ENCODE measurements around the gene RGS3.
A peak's percentile ranks its signal among the peaks of the same experiment; 100 is the strongest.

RGS3 gene

DNA sequence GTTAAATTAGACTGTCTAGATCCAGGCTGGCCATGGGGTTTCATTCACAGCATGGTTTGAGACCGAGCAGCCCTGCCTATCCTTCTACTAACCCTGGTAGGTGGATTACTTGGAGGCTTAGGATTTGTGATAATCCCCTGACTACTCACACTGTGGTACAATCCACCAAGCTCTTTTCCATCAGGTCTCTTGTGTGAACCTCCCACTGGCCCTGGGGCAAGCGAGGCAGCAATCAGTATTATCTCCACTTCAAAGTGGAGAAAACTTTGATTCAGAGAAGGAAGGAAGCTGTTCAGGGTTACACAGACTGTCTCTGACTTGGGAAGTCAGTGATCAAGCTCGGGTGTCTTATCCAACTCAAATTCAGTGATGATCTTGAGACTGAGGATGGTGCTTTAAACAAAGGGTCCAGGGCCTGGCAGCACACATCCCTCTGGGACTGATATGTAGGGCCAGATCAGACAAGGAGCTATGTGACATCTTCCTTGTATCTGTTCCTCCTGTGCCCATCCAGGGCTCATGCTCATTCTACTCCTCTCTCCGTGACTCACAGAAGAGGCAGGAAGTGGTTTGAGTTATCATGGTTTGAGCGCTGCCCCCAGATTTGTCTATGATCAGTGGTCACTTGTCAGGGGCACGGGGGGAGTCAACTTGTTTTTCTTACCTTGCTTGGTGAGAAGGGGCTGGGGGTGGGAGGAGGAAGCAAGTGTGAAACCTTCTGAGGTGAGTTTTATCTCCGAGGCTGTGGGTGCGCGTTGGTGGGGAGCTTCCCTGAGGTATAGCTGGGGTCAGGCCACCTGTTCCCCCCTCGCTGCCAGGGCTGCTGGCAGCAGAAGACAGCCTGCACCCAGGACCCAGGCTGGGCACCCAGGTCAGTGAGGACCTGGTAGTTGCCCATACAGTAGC lies 48.6 kb downstream of the RGS3 start:
- DNase-seq (ENCODE audit: low read depth) = peak; percentile 49

DNA sequence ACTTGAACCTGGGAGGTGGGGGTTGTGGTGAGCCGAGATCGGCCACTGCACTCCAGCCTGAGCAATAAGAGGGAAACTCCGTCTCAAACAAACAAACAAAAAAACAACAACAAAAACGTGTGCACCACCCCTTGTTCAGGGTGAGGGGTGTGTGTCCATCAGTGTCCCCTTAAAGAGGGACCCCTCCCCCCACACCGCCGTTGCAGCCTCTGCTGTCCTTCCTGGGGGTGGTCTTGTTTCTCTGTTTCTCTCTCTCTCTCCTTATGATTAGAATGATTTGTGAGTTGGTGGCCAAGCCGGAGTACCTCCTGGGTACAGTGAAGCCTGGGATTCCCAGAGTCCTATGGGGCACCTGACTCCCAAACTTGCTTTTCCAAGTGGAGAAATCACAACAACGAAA lies 49.6 kb downstream of the RGS3 start:
- no peak for DNase-seq (ENCODE audit: low read depth)

DNA sequence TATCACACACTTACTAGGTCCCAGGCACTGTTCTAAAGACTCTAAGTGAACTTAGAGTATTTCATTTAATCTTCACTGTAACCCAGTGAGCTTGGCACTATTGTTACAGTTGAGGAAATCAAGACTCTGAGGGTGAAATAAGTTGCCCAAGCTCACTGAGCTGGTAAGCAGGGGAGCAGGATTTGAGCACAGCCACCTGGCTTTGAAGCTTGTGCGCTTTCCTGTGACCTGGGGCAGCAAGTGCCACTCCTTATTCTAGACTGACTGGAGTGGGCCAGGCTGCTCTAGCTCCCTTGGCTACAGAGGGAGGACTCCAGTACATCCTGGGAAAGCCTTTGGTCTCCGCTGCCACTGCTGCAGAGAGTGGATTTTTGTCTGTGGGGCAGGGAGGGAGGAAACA lies 50.0 kb downstream of the RGS3 start:
- DNase-seq (ENCODE audit: low read depth) = no peak

DNA sequence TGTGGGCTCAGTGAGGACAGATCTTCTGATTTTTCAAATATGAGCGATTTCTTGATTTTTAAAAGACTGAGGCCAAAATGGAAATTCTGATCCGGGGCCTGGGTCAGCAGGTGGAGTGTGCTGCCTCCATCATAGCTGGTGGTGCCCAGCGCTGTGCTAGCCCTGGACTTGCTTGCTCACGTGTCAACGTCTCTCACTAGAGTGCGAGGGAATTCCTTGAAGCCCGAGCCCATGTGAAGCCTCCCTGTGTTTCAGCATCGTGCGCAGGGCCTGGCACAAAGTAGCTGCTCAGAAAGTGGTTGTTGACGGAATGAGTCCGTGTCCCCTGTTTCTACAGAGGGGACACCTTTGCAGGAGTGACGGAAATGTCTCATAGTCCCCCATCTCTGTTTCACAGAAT lies 50.5 kb downstream of the RGS3 start:
- DNase-seq (ENCODE audit: low read depth) = no peak

DNA sequence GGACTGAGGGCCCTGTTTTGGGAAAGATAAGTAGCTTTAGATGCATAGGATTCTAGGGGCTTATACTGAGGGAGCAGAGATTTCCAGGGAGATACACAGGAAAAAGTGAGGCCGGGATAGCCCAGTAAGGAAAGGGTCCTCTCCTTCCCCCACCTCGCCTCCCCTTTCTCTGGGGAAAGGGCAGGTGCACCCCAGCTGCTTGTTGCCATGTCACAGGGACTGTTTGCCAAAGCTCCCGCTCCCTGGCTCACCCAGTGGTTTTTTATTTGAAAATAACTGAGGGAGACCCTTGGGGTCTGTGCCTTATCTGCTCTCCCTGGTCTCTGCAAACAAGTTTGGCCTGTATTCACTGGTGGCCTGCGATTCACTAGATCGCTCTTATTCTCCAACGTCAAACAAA lies 51.2 kb downstream of the RGS3 start:
- DNase-seq (ENCODE audit: low read depth) = no peak

DNA sequence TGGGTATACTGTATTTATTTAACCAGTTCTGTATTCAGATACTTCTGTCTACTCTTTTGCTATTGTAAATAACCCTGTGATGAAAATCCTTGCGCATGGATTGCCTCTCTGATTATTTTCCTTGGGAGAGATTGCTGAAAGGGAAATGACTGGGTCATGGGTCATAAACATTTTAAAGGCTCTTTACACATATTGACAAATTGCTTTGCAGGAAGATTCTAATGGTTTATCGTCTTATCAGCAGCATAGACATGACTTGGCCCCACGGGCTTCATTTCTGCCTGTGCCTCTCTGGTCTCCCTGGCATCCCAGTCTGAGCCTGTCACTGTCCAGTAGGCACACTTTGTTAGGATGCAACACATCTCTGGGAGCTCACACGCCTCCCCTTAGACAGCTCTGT lies 52.3 kb downstream of the RGS3 start:
- no peak for DNase-seq (ENCODE audit: low read depth)

DNA sequence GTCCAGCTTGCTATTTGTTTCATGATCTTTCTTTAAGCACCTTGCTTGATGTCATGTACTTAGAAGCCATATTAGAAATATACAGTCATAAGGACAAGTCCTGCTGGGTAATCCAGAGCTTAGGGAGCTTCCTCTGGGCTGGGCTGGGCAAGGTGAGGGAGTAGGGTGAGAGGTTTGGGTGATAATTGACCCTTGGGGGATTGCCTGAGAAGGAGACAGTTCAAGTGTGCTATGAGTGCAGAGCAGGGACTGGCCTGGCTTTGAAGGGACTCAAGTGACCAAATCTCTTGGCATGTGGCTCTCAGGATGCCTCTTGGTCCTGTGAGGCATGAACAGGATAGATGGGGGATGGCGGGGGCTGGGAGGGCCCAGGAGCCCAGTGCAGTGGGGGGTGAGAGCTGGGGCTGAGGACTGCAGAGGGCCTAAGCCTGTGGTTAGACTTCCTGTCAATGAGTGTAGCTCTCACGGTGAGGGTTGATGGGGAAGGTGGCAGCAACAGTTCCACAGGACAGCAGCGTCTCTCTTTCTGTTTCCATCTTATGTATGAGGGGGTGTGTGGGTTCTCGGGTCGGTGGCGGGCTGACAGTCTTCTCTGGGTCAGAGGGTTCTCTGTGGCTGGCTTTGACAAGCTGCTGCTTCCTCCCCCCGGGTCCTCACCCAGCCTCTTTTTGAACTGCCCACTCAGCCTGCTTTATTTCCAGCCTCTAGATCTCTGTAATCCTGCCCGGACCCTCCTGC lies 53.5 kb downstream of the RGS3 start:
- peak; percentile 42 for DNase-seq (ENCODE audit: low read depth)

DNA sequence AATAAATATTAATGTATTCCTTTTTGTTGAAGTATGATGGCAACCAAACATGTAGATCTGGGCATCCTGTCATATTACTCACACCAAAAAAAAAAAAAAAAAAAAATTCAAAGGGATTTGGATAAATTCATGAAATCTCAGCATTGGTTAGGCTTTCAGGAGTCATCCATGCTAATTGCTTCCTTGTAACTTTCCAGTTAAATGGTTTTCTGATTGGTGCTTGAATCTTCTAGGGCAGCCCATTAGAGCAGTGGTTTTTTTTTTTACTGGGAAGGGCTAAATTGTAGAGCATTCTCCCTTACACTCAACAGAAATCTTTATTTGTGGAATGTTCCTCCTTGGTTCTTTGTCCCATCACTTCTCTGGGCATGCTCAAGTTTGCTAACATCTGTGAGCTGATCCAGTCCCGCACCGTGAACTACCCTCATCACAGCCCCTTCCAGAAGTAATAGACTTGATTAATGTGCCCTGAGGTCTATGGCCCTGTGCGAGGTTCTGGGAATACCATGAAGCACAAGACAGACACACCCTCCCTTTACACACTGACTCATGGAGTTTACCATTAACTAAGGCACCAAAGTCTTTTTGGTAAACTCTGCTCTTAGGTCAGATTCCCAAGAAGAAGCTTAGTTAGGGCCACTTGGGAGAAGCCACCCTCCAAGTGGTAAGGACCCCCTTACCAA lies 56.0 kb downstream of the RGS3 start:
- no peak for DNase-seq (ENCODE audit: low read depth)

DNA sequence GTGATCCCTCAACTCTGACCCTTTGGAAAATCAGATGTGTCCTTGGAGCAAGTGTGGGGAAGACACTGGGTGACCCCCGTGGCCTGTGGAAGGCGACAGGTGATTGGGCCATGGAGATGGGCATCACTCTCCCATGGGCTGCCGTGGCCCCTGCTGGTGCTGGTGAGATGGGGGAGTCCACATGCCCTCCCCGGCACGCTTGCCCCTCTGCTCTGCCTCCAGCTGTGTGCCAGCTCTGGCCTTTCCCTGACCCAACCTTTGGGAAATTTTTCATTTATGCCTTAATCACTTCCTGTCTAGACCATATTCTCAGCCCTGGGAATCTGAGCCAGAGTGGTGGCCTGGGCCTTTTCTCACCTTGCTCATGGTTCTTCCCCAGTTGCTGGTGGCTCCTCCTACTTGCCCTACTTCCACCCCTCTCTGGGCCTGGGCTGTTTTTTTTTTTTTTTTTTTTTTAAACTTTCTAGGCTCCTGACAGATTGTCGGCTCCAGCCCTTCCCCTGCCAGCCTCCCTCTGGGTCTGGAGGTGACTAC lies 56.6 kb downstream of the RGS3 start:
- peak; percentile 30 for DNase-seq (ENCODE audit: low read depth)

DNA sequence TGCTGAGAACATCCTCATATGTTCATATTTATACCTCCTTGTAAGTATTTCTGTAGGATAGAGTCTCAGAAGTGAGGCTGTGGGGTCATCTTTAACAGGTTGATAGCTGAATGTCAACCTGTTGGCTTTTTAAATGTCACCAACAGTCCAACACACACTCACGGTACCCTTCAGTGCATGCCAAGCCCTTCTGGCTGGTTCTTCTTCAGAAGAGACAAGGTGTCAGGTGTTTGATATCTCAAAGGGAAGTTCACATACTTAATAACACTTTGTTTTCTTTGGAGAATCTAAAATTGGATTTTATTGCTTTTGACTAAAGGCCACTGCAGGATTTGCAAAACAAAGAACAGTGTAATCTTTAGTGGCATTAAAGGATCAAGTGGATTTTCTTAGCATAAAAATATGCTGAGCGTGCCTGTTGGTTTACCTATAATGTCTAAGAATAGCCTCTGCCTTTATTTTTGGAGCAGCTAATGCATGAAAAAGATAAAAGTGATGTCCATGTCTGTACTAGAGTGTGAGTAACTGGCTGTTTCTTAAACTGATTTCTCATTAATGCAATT lies 58.2 kb downstream of the RGS3 start:
- no peak for DNase-seq (ENCODE audit: low read depth)

DNA sequence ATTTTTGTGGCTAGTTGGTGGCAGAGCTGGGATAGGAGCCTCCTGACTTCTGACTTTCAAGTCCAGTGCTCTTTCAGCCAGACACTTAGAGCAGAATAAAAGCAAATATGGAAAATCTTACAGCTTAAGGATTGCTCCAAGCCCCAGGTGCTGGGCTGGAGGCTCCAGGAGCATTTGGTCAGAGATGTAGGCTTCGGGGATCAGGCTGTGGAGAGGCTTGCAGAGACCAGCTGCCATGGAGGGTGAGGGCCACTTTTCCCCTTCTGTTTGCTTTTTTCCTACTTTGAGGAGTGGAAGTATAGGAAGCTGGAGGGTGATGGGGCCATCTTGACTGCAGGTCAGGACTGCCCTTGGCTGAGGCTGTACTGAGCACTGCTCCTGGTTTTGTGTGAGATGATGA lies 58.9 kb downstream of the RGS3 start:
- DNase-seq (ENCODE audit: low read depth) = no peak

DNA sequence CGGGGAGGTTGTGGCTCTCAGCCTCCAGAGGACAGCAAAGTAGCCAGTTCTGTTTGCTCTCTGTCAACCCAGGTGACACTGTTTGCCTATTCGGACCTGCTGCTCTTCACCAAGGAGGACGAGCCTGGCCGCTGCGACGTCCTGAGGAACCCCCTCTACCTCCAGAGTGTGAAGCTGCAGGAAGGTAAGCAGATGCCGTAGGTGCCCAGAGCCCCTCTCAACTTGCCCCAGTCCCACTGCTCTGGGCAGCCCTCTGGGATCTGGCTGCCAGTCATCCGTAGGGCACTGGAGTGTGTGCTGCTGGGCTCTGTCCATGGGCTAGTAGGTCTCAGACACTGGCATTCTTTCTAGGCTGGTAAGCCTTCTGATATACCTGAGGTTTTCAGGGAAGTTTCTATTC lies 59.3 kb downstream of the RGS3 start:
- no peak for DNase-seq (ENCODE audit: low read depth)

DNA sequence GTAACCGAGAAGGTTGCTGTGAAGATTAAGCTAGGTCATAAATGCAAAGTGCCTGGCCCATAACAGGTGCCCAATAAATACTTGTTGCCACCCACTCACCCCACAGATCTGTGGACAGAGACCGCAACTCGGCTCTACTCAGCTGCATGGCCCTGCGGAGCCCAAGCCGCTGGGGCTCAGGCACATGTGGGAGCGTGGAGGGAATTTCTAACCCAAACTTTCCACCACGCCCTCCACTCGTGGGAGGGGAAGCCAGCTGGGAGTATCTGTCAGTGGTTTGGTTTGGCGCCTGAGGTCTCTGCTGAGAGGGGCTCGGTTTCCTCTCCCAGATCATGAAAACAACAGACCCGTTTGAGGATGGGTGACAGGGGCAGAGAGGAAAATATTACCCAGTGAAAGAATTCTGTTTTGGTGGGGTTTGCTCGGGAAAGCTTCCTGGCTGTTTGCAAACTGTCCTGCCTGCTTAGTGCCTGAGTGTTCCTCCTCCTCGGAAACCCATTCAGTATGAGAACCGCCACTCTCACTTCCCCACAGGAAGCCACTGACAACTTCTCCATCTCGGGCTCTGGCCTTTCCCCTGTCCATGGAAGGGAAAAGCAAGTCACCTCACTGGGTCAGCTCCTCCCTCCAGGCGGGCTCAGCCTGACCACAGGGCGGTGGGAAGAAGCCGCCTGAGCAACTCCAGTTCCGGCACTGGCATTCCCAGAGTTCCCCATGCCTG lies 60.1 kb downstream of the RGS3 start:
- peak; percentile 23 for DNase-seq (ENCODE audit: low read depth)

DNA sequence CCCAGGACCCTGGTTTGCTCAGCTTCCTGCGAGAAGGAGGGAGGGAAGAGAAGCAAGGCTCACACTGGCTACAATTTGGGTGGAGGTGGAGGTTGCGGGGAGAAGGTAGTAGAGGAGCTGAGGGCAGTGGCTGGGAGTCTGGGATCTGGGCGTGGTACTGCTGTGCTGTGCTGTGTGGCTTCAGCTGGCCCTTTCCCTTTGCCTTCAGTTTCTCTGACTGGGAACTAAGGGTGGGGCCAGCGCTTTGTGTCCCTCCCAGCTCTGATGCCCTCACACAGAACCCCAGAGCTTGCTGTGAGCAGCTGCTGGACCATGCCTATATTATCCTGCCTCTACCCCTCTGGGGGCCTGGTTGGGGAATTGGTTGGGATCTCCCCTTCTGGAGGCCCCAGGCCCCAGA lies 60.9 kb downstream of the RGS3 start:
- DNase-seq (ENCODE audit: low read depth) = no peak

DNA sequence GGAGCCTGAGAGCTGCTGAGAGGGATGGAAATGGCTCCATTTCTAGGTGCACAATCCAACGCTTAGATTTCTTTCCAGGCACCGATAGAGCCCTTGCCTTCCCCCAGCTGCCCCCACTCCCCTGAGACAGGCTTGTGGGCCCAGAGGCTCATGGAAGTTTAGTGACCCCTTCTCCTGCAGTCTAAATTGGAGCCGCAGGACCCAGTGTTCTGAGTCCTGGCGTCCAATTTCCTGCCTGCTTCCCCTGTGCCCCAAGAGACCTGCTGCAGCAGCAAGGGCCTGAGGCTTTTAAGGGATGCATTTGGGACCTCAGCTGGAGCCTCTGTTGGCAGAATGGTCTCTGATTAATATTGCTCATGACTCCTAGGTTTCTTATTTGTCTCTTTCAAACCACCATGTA lies 61.7 kb downstream of the RGS3 start:
- DNase-seq (ENCODE audit: low read depth) = no peak

DNA sequence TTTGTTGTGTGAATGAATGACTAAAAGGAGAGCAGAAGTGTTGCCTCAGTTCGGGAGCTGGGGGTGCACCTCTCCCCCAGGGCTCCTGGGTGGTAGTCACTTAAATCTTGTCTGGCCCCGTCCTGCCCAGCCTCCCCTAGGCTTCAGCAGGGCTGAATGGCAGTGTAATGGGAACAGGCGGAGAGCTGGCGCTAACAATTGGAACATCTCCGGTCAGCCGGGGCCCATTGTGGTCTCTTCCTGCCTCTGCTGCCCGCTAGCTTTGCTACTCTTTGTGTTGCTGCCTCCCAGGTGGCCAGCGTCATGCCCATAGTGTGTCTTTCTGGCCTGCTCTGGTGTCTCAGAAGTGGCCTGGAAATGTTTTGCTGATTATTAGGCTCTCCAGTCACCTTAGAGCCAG lies 62.3 kb downstream of the RGS3 start:
- DNase-seq (ENCODE audit: low read depth) = no peak

DNA sequence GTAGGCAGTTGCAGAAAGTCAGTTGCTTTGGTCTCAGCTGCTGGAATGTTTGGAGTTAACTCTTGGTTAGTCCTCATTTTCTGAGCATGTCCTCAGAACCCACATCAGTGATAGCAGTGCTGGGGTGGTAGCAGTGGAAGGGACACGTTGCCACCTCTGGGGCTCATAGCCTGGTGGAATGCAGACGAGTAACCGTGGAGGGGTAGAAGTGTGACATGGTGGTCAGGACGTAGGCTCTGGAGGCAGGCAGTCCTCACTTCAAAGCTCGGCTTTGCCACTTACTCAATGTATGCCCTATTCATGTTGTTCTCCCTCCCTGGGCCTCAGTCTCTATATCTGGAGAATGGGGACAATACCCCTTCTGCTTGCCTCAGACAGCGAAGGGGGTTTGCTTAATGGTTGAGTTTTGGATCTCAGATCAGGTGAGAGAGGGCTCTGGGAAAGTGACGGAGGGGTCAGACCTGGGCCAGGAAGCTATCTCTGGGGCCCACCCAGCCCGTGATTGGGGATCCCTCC lies 62.8 kb downstream of the RGS3 start:
- no peak for DNase-seq (ENCODE audit: low read depth)

DNA sequence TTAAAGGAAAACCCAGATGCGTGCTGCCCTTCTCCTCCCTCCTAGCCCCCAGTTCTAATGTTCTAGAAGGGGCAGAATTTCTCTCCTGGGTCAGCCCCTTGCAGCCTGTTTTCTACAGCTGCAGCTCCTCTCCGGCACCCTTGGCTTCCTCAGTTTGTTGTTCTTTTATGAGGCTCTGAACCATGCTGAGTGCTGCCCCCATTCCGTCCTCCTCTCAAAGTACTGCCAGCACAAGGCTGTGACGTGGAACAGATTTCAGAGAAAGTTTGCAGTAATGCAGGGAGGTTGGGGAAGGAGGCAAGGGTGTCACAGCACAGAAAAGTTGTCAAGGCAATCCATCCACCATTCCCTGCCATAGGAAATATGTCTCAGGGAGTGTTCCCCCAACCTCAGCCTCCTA lies 63.3 kb downstream of the RGS3 start:
- DNase-seq (ENCODE audit: low read depth) = no peak

DNA sequence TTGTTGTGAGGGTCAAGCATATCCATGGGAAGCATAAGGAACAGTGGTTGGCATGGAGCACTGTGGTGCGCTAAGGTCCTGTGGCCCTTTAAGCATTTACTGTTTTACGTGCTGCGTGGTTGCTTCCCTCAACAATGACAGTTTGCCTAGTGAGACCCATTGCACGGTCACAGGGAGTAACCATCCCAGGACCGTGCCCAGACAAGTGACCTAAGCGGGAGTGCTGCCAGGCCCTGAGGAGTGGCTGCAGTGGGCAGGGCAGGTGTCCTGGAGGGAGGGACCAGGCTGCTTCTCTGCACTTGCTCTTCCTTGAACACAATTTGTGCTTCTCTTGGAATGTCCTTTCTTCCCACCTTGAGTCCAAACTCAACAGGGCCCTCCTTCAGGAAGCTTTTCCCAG lies 64.6 kb downstream of the RGS3 start:
- no peak for DNase-seq (ENCODE audit: low read depth)

DNA sequence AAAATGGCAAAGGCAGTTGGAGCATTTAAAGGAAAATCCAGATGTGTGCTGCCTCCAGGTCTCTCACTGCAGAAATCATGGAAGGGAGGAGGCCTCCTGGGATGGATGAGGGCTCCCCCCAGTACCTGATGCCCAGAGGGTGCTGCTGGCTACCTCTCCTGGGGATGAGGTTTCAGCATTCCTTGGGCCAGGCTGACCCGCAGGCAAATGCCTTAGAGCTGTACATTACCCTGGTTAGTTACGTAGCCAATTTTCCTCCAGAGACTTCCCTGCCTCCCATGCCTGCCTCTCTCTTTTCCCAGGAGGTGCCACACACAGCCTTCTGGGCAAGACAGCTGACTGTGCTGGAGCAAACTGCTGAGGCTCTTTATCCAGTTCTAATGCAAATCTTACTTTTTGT lies 65.3 kb downstream of the RGS3 start:
- DNase-seq (ENCODE audit: low read depth) = no peak

DNA sequence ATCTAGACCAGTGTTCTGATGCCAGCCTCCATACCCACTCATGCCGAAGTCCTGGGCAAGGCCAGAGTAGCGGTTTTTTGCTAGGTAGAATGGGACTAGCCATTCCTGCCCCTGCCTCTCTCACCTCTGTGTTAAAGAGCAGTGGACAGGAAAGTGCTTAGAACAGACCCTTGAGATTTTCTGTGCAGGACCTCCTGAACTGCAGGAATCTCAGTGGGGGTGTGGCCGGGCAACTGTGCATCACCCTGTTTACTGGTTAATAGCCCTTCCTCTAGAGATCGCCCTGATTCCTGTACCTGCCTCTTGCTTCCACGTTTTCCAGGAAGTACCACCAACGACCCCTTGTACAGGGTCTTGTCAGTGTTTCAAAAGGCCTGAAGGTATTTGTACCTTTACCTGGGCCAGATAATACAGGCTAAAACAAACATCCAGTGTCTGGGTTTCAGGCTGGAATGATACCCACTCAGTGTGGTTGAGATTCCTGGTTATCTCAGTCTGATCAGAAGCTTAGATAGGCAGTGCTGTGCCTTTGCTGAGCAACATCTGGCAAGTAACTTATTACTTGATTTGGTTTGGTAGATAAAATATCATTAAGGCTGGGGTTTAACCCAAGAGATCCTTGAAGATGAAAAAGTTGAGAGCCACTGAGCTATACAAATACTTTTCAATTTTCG lies 65.9 kb downstream of the RGS3 start:
- no peak for DNase-seq (ENCODE audit: low read depth)
